ENCODE data around the gene FAM151A.

FAM151A gene

GRCh38 chr1:54566438-54567141, 56.7 kb downstream of the FAM151A start:
- intact Hi-C loops (cut with DNase I) = no loop called here
- DNase-seq = no peak

- DNase-seq = no peak
- intact Hi-C loops (cut with DNase I) = no loop called here
Measured at GRCh38 chr1:54565113-54565501, 58.2 kb downstream of the FAM151A start.

GRCh38 chr1:54564312-54565112, 58.8 kb downstream of the FAM151A start:
- intact Hi-C loops (cut with DNase I) = no loop called here
- no peak for DNase-seq

GRCh38 chr1:54559771-54560231, 63.5 kb downstream of the FAM151A start:
- intact Hi-C loops (cut with DNase I) = no loop called here
- DNase-seq = peak in 8 of 42 donors; percentile 10 to 41 (median 25)

Data from head of caudate nucleus (tissue), 42 donors.